Body of pancreas (tissue), 4 donors: ENCODE results near the gene SORCS2.

ENCODE experiments used
- POLR2A ChIP-seq, 3 donors: fragments of 450-650 bp; IDR thresholded peaks; one replicate each; pipeline ENCODE4 v1.6.1; 2016; ENCODE audit warnings: antibody characterized with exemption in 3 of 3, mild to moderate bottlenecking in 2 of 3
- TF ChIP-seq, protein P1 (sequence below), 7 experiments: fragments of 450-650 bp in 4 of 7; fragments of 200-600 bp in 3 of 7; sonication (generic) in 3 of 7; IDR thresholded peaks; one replicate each; pipeline ENCODE4 v1.5.1; 2016 to 2019; ENCODE audit warnings: antibody characterized with exemption in 7 of 7

DNA sequence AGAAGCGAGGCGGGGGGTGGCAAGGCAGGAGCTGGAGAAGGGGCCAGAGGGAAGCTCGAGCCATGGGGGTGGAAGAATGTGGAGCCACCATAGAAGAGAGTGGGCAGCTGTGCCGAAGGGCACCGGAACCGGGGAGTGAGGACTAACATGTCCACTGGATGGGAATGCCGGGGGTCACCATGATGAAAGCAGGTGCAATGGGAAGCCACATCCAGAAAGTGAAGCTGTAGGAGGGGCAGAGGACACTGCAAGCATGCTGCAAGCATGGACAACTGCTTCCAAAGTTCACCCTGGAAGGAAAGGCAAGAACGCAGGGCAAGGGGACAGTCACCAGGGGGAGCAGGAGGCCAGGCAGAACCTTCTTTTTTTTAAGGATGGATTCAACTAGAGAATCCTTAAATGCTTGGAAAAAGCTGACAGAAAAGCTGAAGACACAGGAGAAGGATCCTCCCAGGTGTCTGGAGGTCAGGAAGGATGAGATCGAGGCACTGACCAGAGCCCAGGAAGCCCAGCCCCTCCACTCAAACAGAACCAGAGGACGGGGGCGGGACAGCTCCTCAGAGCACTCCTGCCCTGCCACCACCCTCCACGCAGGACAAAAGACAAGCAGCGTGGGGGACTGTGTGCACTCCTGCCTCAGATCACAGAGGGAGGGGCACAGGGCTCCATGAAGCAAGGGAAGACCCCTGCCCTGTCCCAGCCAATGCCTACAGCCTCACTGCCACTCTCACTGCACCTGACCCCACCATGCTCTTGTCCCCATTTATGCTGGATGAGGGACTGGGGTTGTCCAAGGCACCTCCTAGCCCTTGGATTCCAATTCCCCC is 578.1 kb downstream of the SORCS2 start:
- no peak for TF ChIP-seq POLR2A (IDR thresholded peaks at IDR 0.05)
- TF ChIP-seq, protein P1, sequence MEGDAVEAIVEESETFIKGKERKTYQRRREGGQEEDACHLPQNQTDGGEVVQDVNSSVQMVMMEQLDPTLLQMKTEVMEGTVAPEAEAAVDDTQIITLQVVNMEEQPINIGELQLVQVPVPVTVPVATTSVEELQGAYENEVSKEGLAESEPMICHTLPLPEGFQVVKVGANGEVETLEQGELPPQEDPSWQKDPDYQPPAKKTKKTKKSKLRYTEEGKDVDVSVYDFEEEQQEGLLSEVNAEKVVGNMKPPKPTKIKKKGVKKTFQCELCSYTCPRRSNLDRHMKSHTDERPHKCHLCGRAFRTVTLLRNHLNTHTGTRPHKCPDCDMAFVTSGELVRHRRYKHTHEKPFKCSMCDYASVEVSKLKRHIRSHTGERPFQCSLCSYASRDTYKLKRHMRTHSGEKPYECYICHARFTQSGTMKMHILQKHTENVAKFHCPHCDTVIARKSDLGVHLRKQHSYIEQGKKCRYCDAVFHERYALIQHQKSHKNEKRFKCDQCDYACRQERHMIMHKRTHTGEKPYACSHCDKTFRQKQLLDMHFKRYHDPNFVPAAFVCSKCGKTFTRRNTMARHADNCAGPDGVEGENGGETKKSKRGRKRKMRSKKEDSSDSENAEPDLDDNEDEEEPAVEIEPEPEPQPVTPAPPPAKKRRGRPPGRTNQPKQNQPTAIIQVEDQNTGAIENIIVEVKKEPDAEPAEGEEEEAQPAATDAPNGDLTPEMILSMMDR (IDR thresholded peaks at IDR 0.05): peak in 4 of 7 experiments; percentile 10 to 25 (median 23)
